H9 (cell line): ENCODE results near the gene NGF. TPM values are rescaled to one million over a fixed set of nuclear protein-coding genes. Genes with fewer than 3 reads are reported as not detected.

Experiments
- DNase-seq: peaks from one replicate; pipeline ENCODE4 v3.0.0-alpha.2; 2017
- H2AFZ ChIP-seq: one replicate; pipeline ENCODE4 v1.6.1; 2013; ENCODE audit warnings: mild to moderate bottlenecking, low read length, control low read depth, moderate library complexity
- H2AK5ac ChIP-seq: 2 replicates; pipeline ENCODE4 v1.6.1; 2013; ENCODE audit warnings: low read length, control low read depth, mixed read lengths; ENCODE audit not compliant: insufficient read length
- H2BK120ac ChIP-seq: one replicate; pipeline ENCODE4 v1.6.1; 2013; ENCODE audit warnings: low read depth, mild to moderate bottlenecking, low read length, control low read depth, inconsistent platforms; ENCODE audit not compliant: poor library complexity, severe bottlenecking
- H2BK12ac ChIP-seq: 2 replicates; pipeline ENCODE4 v1.6.1; 2013; ENCODE audit warnings: low read length, control low read depth, mixed read lengths, low read depth; ENCODE audit not compliant: insufficient read length
- H2BK15ac ChIP-seq: 2 replicates; pipeline ENCODE4 v1.6.1; 2013; ENCODE audit warnings: low read depth, low read length, control low read depth
- H2BK20ac ChIP-seq: one replicate; pipeline ENCODE4 v1.6.1; 2013; ENCODE audit warnings: low read depth, mild to moderate bottlenecking, low read length, control low read depth, inconsistent platforms; ENCODE audit not compliant: poor library complexity, severe bottlenecking
- H2BK5ac ChIP-seq: 2 replicates; pipeline ENCODE4 v1.6.1; 2013; ENCODE audit warnings: low read length, control low read depth, mixed read lengths; ENCODE audit not compliant: insufficient read length
- H3K14ac ChIP-seq: 2 replicates; pipeline ENCODE4 v1.6.1; 2013; ENCODE audit warnings: low read length, control low read depth; ENCODE audit not compliant: insufficient read depth
- H3K18ac ChIP-seq: 2 replicates; pipeline ENCODE4 v1.6.1; 2013; ENCODE audit warnings: low read depth, mild to moderate bottlenecking, mixed read lengths, low read length, control low read depth; ENCODE audit not compliant: insufficient read length
- H3K23ac ChIP-seq: 2 replicates; pipeline ENCODE4 v1.6.1; 2013; ENCODE audit warnings: low read length, control low read depth, mixed read lengths, low read depth; ENCODE audit not compliant: insufficient read length
- H3K23me2 ChIP-seq: 2 replicates; pipeline ENCODE4 v1.6.1; 2013; ENCODE audit warnings: low read depth, mild to moderate bottlenecking, mixed read lengths, low read length, control low read depth; ENCODE audit not compliant: insufficient read length, poor library complexity, severe bottlenecking
- H3K27ac ChIP-seq: 2 replicates; pipeline ENCODE4 v1.5.1; 2013; ENCODE audit warnings: low read length, control low read depth, mixed read lengths, low read depth; ENCODE audit not compliant: insufficient read length
- H3K27me3 ChIP-seq: 2 replicates; pipeline ENCODE4 v1.6.1; 2013; ENCODE audit warnings: low read length, control low read depth, inconsistent platforms; ENCODE audit not compliant: insufficient read depth
- H3K4ac ChIP-seq: 2 replicates; pipeline ENCODE4 v1.6.1; 2013; ENCODE audit warnings: low read depth, mild to moderate bottlenecking, control low read depth, inconsistent platforms, low read length, moderate library complexity
- H3K4me1 ChIP-seq: 2 replicates; pipeline ENCODE4 v1.6.1; 2013; ENCODE audit warnings: low read length, control low read depth, inconsistent platforms; ENCODE audit not compliant: insufficient read depth
- H3K4me2 ChIP-seq: 2 replicates; pipeline ENCODE4 v1.6.1; 2013; ENCODE audit warnings: low read length, control low read depth, mixed read lengths; ENCODE audit not compliant: insufficient read length, insufficient read depth
- H3K56ac ChIP-seq: 2 replicates; pipeline ENCODE4 v1.6.1; 2013; ENCODE audit warnings: low read depth, mild to moderate bottlenecking, mixed read lengths, low read length, control low read depth; ENCODE audit not compliant: insufficient read length
- H3K79me1 ChIP-seq: 2 replicates; pipeline ENCODE4 v1.6.1; 2013; ENCODE audit warnings: low read depth, mild to moderate bottlenecking, moderate library complexity, low read length, control low read depth, inconsistent platforms; ENCODE audit not compliant: insufficient read depth, poor library complexity, severe bottlenecking
- H3K79me2 ChIP-seq: 2 replicates; pipeline ENCODE4 v1.6.1; 2013; ENCODE audit warnings: low read length, control low read depth, inconsistent platforms; ENCODE audit not compliant: insufficient read depth
- H3K9ac ChIP-seq: 2 replicates; pipeline ENCODE4 v1.6.1; 2013; ENCODE audit warnings: low read length, control low read depth, mixed read lengths; ENCODE audit not compliant: insufficient read length; ENCODE audit errors: extremely low read depth
- H3K9me3 ChIP-seq: one replicate; pipeline ENCODE4 v1.6.1; 2013; ENCODE audit warnings: low read depth, low read length, inconsistent platforms; ENCODE audit not compliant: control insufficient read depth
- H3T11ph ChIP-seq: one replicate; pipeline ENCODE4 v1.6.1; 2013; ENCODE audit warnings: mild to moderate bottlenecking, low read length, control low read depth, inconsistent platforms
- H4K20me1 ChIP-seq: one replicate; pipeline ENCODE4 v1.6.1; 2013; ENCODE audit not compliant: control insufficient read depth, insufficient read length, insufficient read depth
- H4K5ac ChIP-seq: 2 replicates; pipeline ENCODE4 v1.6.1; 2013; ENCODE audit warnings: low read depth, mild to moderate bottlenecking, mixed read lengths, low read length, control low read depth; ENCODE audit not compliant: insufficient read length
- H4K8ac ChIP-seq: replicated peaks from 2 replicates; pipeline ENCODE4 v1.6.1; 2013; ENCODE audit warnings: low read length, control low read depth, mixed read lengths, low read depth; ENCODE audit not compliant: insufficient read length
- H4K91ac ChIP-seq: 2 replicates; pipeline ENCODE4 v1.6.1; 2013; ENCODE audit warnings: low read depth, mild to moderate bottlenecking, moderate library complexity, mixed read lengths, low read length, control low read depth; ENCODE audit not compliant: insufficient read length
- H3K27ac Mint-ChIP-seq, 3 experiments: 2 replicates in 2 of 3; 3 replicates in 1 of 3; pipeline ENCODE4 v1.8.0; 2020 to 2021; ENCODE audit warnings: mixed read lengths in 3 of 3, mild to moderate bottlenecking in 1 of 3, moderate library complexity in 1 of 3
- H3K27me3 Mint-ChIP-seq: 2 replicates; pipeline ENCODE4 v1.8.0; 2021; ENCODE audit warnings: low read depth, mild to moderate bottlenecking, moderate library complexity, mixed read lengths
- H3K36me3 Mint-ChIP-seq, 3 experiments: 2 replicates in 2 of 3; 3 replicates in 1 of 3; pipeline ENCODE4 v1.8.0; 2020 to 2021; ENCODE audit warnings: low read depth in 3 of 3, mixed read lengths in 3 of 3; ENCODE audit not compliant: insufficient read depth in 1 of 3
- H3K4me1 Mint-ChIP-seq, 2 experiments: 2 replicates each; pipeline ENCODE4 v1.8.0; 2020; ENCODE audit warnings: mixed read lengths in 2 of 2
- H3K4me3 Mint-ChIP-seq, 2 experiments: 2 replicates in 1 of 2; 3 replicates in 1 of 2; pipeline ENCODE4 v1.8.0; 2020 to 2021; ENCODE audit warnings: mild to moderate bottlenecking in 2 of 2, mixed read lengths in 2 of 2, moderate library complexity in 1 of 2
- H3K9me3 Mint-ChIP-seq, 2 experiments: 2 replicates in 1 of 2; 3 replicates in 1 of 2; pipeline ENCODE4 v1.8.0; 2020; ENCODE audit warnings: mild to moderate bottlenecking in 2 of 2, mixed read lengths in 2 of 2, moderate library complexity in 1 of 2
- WGBS: extraction: QIAGEN DNeasy Blood & Tissue Kit; methylation state at CpG from one replicate; pipeline ENCODE4 v1.1.7; 2013; ENCODE audit warnings: missing lambda C conversion rate, low lambda C conversion rate, mixed read lengths; ENCODE audit not compliant: insufficient read length; ENCODE audit errors: extremely low coverage; 5-methylcytosine and 5-hydroxymethylcytosine counted together
- total RNA-seq: library from RNA; stranded (reverse); gene quantifications from 2 replicates; pipeline ENCODE4 v1.2.1, GENCODE V29; 2021
- TF ChIP-seq, protein P1 (sequence below): fragments of 200-600 bp; sonication (generic); conservative IDR thresholded peaks from 3 replicates; pipeline ENCODE4 v1.8.0; 2021; ENCODE audit warnings: antibody characterized with exemption, mild to moderate bottlenecking

NGF gene
- total RNA-seq, 1 experiment from 2014 or later, result 0.22 TPM

GRCh38 chr1:115306146-115306545 is 31.9 kb downstream of the NGF start:
- Histone ChIP-seq H2BK20ac (no peak overlapping the region), H3K9ac (no peak overlapping the region), H4K91ac (no peak overlapping the region), H3K56ac (no peak overlapping the region), H2BK5ac (no peak overlapping the region), H2AK5ac (no peak overlapping the region), H3K18ac (no peak overlapping the region), H4K8ac (no peak overlapping the region), H3K23me2 (no peaks in the 10 kb centered on the region), H3K27ac (no peak overlapping the region), H3K14ac (no peak overlapping the region), H3K79me1 (no peaks in the 10 kb centered on the region), H4K5ac (no peak overlapping the region), H2BK15ac (no peak overlapping the region), H3K79me2 (0 out of 2 replicates have a peak, but pooled peaks cover 2% of the 10 kb centered on the region), H3K23ac (no peak overlapping the region), H3K9me3 (no peaks in the 10 kb centered on the region), H4K20me1 (no peaks in the 10 kb centered on the region), H3T11ph (no peak overlapping the region), H2BK12ac (no peak overlapping the region), H3K4me2 (no peak overlapping the region), H3K4me1 (no peaks in the 10 kb centered on the region), H3K27me3 (no peaks in the 10 kb centered on the region), H2AFZ (no peak overlapping the region), H3K4ac (no peak overlapping the region), H2BK120ac (no peak overlapping the region)
- H3K4me3 Mint-ChIP-seq, result no peak overlapping the region
- DNase-seq, result no peak
- TF ChIP-seq, protein P1, sequence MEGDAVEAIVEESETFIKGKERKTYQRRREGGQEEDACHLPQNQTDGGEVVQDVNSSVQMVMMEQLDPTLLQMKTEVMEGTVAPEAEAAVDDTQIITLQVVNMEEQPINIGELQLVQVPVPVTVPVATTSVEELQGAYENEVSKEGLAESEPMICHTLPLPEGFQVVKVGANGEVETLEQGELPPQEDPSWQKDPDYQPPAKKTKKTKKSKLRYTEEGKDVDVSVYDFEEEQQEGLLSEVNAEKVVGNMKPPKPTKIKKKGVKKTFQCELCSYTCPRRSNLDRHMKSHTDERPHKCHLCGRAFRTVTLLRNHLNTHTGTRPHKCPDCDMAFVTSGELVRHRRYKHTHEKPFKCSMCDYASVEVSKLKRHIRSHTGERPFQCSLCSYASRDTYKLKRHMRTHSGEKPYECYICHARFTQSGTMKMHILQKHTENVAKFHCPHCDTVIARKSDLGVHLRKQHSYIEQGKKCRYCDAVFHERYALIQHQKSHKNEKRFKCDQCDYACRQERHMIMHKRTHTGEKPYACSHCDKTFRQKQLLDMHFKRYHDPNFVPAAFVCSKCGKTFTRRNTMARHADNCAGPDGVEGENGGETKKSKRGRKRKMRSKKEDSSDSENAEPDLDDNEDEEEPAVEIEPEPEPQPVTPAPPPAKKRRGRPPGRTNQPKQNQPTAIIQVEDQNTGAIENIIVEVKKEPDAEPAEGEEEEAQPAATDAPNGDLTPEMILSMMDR, result no peak
- no CpG with 5 or more reads among the region's 2 CpGs for WGBS
- H3K4me1 Mint-ChIP-seq, result peaks cover 5 to 8% of the 10 kb centered on the region in 2 experiments; a peak in 3 of 4 replicates
- no peaks in the 10 kb centered on the region; the same call in none of the 2 replicates for H3K27me3 Mint-ChIP-seq
- H3K9me3 Mint-ChIP-seq, result peaks cover 0 to 3% of the 10 kb centered on the region in 2 experiments; a peak in 1 of 5 replicates
- H3K27ac Mint-ChIP-seq, result no peak overlapping the region
- no peaks in the 10 kb centered on the region; a peak in 2 of 7 replicates for H3K36me3 Mint-ChIP-seq
